NCI-H446 treated with DMSO at 0.1 percent for 48 hours (cell line): Measurements from ENCODE around the gene HENMT1.
"Not testable (repeated sequence)": the region's sequence is repeated elsewhere in the genome, so short reads cannot be mapped to it uniquely, and the experiment has no call there.

Experiments used
- DNase-seq: peaks from one replicate; lab custom pipeline; 2025; lab: John Stamatoyannopoulos, UW

The HENMT1 gene

GRCh38 chr1:108661030-108661609 is at the start of gene HENMT1:
Gene HENMT1, minus strand, starts transcription at chr1:108661093. Its CDS starts 1,209 bp downstream, at chr1:108659884.
- DNase-seq, result no peak

- no peak for DNase-seq
Observed at GRCh38 chr1:108708691-108709660, 48.1 kb upstream of the HENMT1 start.

- no peak for DNase-seq
Observed at GRCh38 chr1:108706643-108707042, 45.8 kb upstream of the HENMT1 start.

GRCh38 chr1:108704496-108704895 is 43.6 kb upstream of the HENMT1 start:
- DNase-seq, result no peak

- no peak for DNase-seq
Observed at GRCh38 chr1:108703939-108704338, 43.0 kb upstream of the HENMT1 start.

GRCh38 chr1:108702109-108702508 is 41.2 kb upstream of the HENMT1 start:
- not testable (repeated sequence) for DNase-seq

- no peak for DNase-seq
Observed at GRCh38 chr1:108701176-108701849, 40.4 kb upstream of the HENMT1 start.

GRCh38 chr1:108699375-108700332 is 38.8 kb upstream of the HENMT1 start:
- no peak for DNase-seq

GRCh38 chr1:108695535-108695934 is 34.6 kb upstream of the HENMT1 start:
- no peak for DNase-seq

- DNase-seq, result peak; percentile 47
Observed at GRCh38 chr1:108692724-108693655, 32.1 kb upstream of the HENMT1 start.

- DNase-seq, result peak; percentile 89
Observed at GRCh38 chr1:108691942-108692723, 31.2 kb upstream of the HENMT1 start, which contains the start of gene PRPF38B. Gene PRPF38B, plus strand, starts transcription at chr1:108692310. Its CDS starts 282 bp downstream, at chr1:108692592.

- DNase-seq, result no peak
Observed at GRCh38 chr1:108691128-108691941, 30.4 kb upstream of the HENMT1 start.

GRCh38 chr1:108686614-108687313 is 25.9 kb upstream of the HENMT1 start:
- DNase-seq, result peak; percentile 10

- DNase-seq, result no peak
Observed at GRCh38 chr1:108685529-108685928, 24.6 kb upstream of the HENMT1 start.

GRCh38 chr1:108681701-108682100 is 20.8 kb upstream of the HENMT1 start:
- DNase-seq, result not testable (repeated sequence)

GRCh38 chr1:108679586-108680213 is 18.8 kb upstream of the HENMT1 start:
- DNase-seq, result no peak

- no peak for DNase-seq
Observed at GRCh38 chr1:108678706-108679105, 17.8 kb upstream of the HENMT1 start.
